Measurements from ENCODE around the gene TRIM45.

Gene TRIM45

GRCh38 chr1:117146575-117147340 is 25.2 kb upstream of the TRIM45 start (continued):
- peak; percentile 84 for TF ChIP-seq HIC1 (tag by site-specific recombination; IDR thresholded peaks at IDR 0.05)
- no peak for TF ChIP-seq GFI1B (tag by site-specific recombination; IDR thresholded peaks at IDR 0.05)
- no peak for TF ChIP-seq AEBP2 (tag by site-specific recombination; IDR thresholded peaks at IDR 0.05; ENCODE audit: borderline replicate concordance)
- TF ChIP-seq ZSCAN23 (tag by site-specific recombination; IDR thresholded peaks at IDR 0.05), result no peak
- no peak for TF ChIP-seq ZFHX2 (tag by site-specific recombination; conservative IDR thresholded peaks at IDR 0.05)
- TF ChIP-seq ZNF658 (tag by site-specific recombination; IDR thresholded peaks at IDR 0.05), result no peak
- peak; percentile 91 for TF ChIP-seq GLIS1 (tag by site-specific recombination; IDR thresholded peaks at IDR 0.05)
- TF ChIP-seq ZFP37 (tag by site-specific recombination; IDR thresholded peaks at IDR 0.05), result no peak
- TF ChIP-seq ZNF354C (tag by site-specific recombination; IDR thresholded peaks at IDR 0.05; ENCODE audit: borderline replicate concordance, low read depth), result no peak
- TF ChIP-seq KLF10 (tag by site-specific recombination; IDR thresholded peaks at IDR 0.05), result peak; percentile 36; the same call in 1 of the 2 replicates
- peak; percentile 35 for TF ChIP-seq PRDM10 (tag by site-specific recombination; IDR thresholded peaks at IDR 0.05)
- no peak for TF ChIP-seq ZNF518A (tag by site-specific recombination; conservative IDR thresholded peaks at IDR 0.05; ENCODE audit: low read depth)
- TF ChIP-seq INSM2 (tag by site-specific recombination; IDR thresholded peaks at IDR 0.05), result peak; percentile 34; the same call in 1 of the 2 replicates
- TF ChIP-seq ZNF837 (tag by site-specific recombination; IDR thresholded peaks at IDR 0.05), result no peak
- TF ChIP-seq ZNF341 (tag by site-specific recombination; IDR thresholded peaks at IDR 0.05; ENCODE audit: low read depth), result peak; percentile 61
- TF ChIP-seq ZNF24 (tag by site-specific recombination; IDR thresholded peaks at IDR 0.05), result no peak
- no peak for TF ChIP-seq ZNF174 (tag by site-specific recombination; IDR thresholded peaks at IDR 0.05)
- 0 out of 2 replicates have a peak, but pooled peaks have one; percentile 50 for TF ChIP-seq ZNF324 (tag by site-specific recombination; IDR thresholded peaks at IDR 0.05)
- no peak for TF ChIP-seq ZNF223 (tag by site-specific recombination; IDR thresholded peaks at IDR 0.05)
- 0 out of 2 replicates have a peak, but pooled peaks have one; percentile 16 for TF ChIP-seq ZNF10 (tag by site-specific recombination; IDR thresholded peaks at IDR 0.05)
- TF ChIP-seq PRDM6 (tag by site-specific recombination; IDR thresholded peaks at IDR 0.05), result peak; percentile 81
- TF ChIP-seq ZNF184 (tag by site-specific recombination; IDR thresholded peaks at IDR 0.05), result 0 out of 2 replicates have a peak, but pooled peaks have one; percentile 62
- TF ChIP-seq ZNF677 (tag by site-specific recombination; IDR thresholded peaks at IDR 0.05), result no peak
